Endothelial cell of umbilical vein (primary cell): ENCODE results near the gene ENPP4. TPM values are rescaled to one million over a fixed set of nuclear protein-coding genes. Genes with fewer than 3 reads are reported as not detected.

Experiments used
- BruUV-seq: library from RNA; stranded (reverse); fragments of 400-500 nt; replicated peaks from 2 replicates; lab custom pipeline; 2021; lab: Mats Ljungman, UMichigan
- CTCF ChIA-PET: fragments of 300-600, 350-600 bp; sonication (Branson Sonifier 250); formaldehyde crosslinking; loops from one replicate; lab custom pipeline; 2021; ENCODE audit warnings: antibody characterized with exemption, inconsistent platforms; lab: Charles Lee
- POLR2A ChIA-PET: fragments of 300-600, 350-600 bp; sonication (Branson Sonifier 250); formaldehyde crosslinking; loops from one replicate; lab custom pipeline; 2021; ENCODE audit warnings: antibody characterized with exemption, inconsistent platforms; lab: Charles Lee
- DNase-seq: peaks from one replicate; pipeline ENCODE4 v3.0.0-alpha.2; 2011; ENCODE audit warnings: low read depth, low spot score
- FAIRE-seq: peaks from 2 replicates; lab custom pipeline; 2011; peaks lifted over from hg19 to GRCh38; lab: Jason Lieb, UNC
- H2AFZ ChIP-seq: 2 replicates; pipeline ENCODE4 v1.6.0; 2012; ENCODE audit warnings: low read depth, low read length, control low read depth, inconsistent platforms
- H3K27ac ChIP-seq: 2 replicates; pipeline ENCODE4 v1.5.1; 2011; ENCODE audit warnings: low read depth, mild to moderate bottlenecking, control low read depth, low read length, moderate library complexity; ENCODE audit not compliant: insufficient read depth
- H3K27me3 ChIP-seq, 2 experiments: 2 replicates each; pipeline versions ENCODE4 v1.6.0 to v1.6.1; 2011; ENCODE audit warnings: low read length in 2 of 2, mixed read lengths in 1 of 2; ENCODE audit not compliant: control insufficient read depth in 2 of 2, insufficient read depth in 2 of 2
- H3K36me3 ChIP-seq, 2 experiments: 2 replicates in 1 of 2; 3 replicates in 1 of 2; pipeline ENCODE4 v1.5.1; 2011; ENCODE audit warnings: low read length in 2 of 2, mild to moderate bottlenecking in 1 of 2, moderate library complexity in 1 of 2; ENCODE audit not compliant: control insufficient read depth in 2 of 2, insufficient read depth in 2 of 2; ENCODE audit errors: extremely low read depth in 1 of 2
- H3K4me1 ChIP-seq: 3 replicates; pipeline ENCODE4 v1.5.1; 2011; ENCODE audit warnings: mild to moderate bottlenecking, low read length; ENCODE audit not compliant: control insufficient read depth, insufficient read depth; ENCODE audit errors: extremely low read depth
- H3K4me2 ChIP-seq: 2 replicates; pipeline ENCODE4 v1.6.1; 2011; ENCODE audit warnings: low read length, control low read depth, mixed read lengths; ENCODE audit not compliant: insufficient read depth
- H3K4me3 ChIP-seq, 3 experiments: fragments of 200-600 bp in 1 of 3; sonication (generic), shearing (Covaris generic) in 1 of 3; replicated peaks in 1 of 3; 2 replicates each; pipeline ENCODE4 v1.5.1; 2011 to 2016; ENCODE audit warnings: control low read depth in 3 of 3, low read length in 3 of 3, mild to moderate bottlenecking in 2 of 3, inconsistent platforms in 1 of 3, low read depth in 1 of 3, moderate library complexity in 1 of 3; ENCODE audit not compliant: insufficient read depth in 1 of 3
- H3K79me2 ChIP-seq: 2 replicates; pipeline ENCODE4 v1.6.0; 2012; ENCODE audit warnings: low read length, inconsistent platforms; ENCODE audit not compliant: control insufficient read depth, insufficient read depth
- H3K9ac ChIP-seq: replicated peaks from 2 replicates; pipeline ENCODE3; 2011; ENCODE audit warnings: low read length, control low read depth; ENCODE audit not compliant: insufficient read depth; ENCODE audit errors: extremely low read depth
- H3K9me1 ChIP-seq: replicated peaks from 3 replicates; pipeline ENCODE4 v1.6.0; 2011; ENCODE audit warnings: mild to moderate bottlenecking, low read length; ENCODE audit not compliant: control insufficient read depth, insufficient read depth; ENCODE audit errors: extremely low read depth
- H3K9me3 ChIP-seq: replicated peaks from 2 replicates; pipeline ENCODE4 v1.5.1; 2012; ENCODE audit warnings: low read length, inconsistent platforms; ENCODE audit not compliant: control insufficient read depth, insufficient read depth
- H4K20me1 ChIP-seq: replicated peaks from 2 replicates; pipeline ENCODE3; 2011; ENCODE audit warnings: mild to moderate bottlenecking, low read length; ENCODE audit not compliant: control insufficient read depth, insufficient read depth; ENCODE audit errors: extremely low read depth
- CTCF ChIP-seq, 2 donors: IDR thresholded peaks; 1 replicate in 1 of 2; 2 replicates in 1 of 2; pipeline ENCODE4 v1.5.1; 2011; ENCODE audit warnings: low read length in 2 of 2, mild to moderate bottlenecking in 2 of 2, moderate library complexity in 2 of 2, control low read depth in 1 of 2, inconsistent platforms in 1 of 2, low read depth in 1 of 2; ENCODE audit not compliant: insufficient read depth in 1 of 2; ENCODE audit errors: extremely low read depth in 1 of 2
- EZH2 ChIP-seq: IDR thresholded peaks from 2 replicates; pipeline ENCODE4 v1.6.1; 2012; ENCODE audit warnings: borderline replicate concordance, low read depth, mild to moderate bottlenecking, moderate library complexity, low read length, inconsistent platforms; ENCODE audit not compliant: severe bottlenecking
- FOS ChIP-seq: IDR thresholded peaks from 2 replicates; pipeline ENCODE4 v1.6.1; 2011; ENCODE audit warnings: mild to moderate bottlenecking, low read length, moderate library complexity, borderline replicate concordance; ENCODE audit not compliant: insufficient read depth
- GATA2 ChIP-seq: IDR thresholded peaks from 2 replicates; pipeline ENCODE4 v1.7.0; 2011; ENCODE audit warnings: low read depth, mild to moderate bottlenecking, moderate library complexity, mixed read lengths, low read length; ENCODE audit not compliant: insufficient read length, insufficient read depth
- JUN ChIP-seq: IDR thresholded peaks from 2 replicates; pipeline ENCODE4 v1.6.1; 2011; ENCODE audit warnings: borderline replicate concordance, low read depth; ENCODE audit not compliant: insufficient read length, insufficient read depth
- MAX ChIP-seq: IDR thresholded peaks from 2 replicates; pipeline ENCODE4 v1.6.1; 2011; ENCODE audit not compliant: insufficient read depth, insufficient read length
- MYC ChIP-seq: IDR thresholded peaks from one replicate; pipeline ENCODE4 v1.6.1; 2011; ENCODE audit warnings: mild to moderate bottlenecking, low read depth, low read length
- POLR2A ChIP-seq: IDR thresholded peaks from 2 replicates; pipeline ENCODE4 v1.6.1; 2012; ENCODE audit warnings: low read depth, mild to moderate bottlenecking, control low read depth, low read length
- POLR2AphosphoS5 ChIP-seq: IDR thresholded peaks from 2 replicates; pipeline ENCODE4 v1.6.1; 2012; ENCODE audit warnings: low read depth, mild to moderate bottlenecking, control low read depth, low read length, moderate library complexity; ENCODE audit not compliant: insufficient read depth
- dilution Hi-C: fragments of 300-500 bp; cut with MboI; formaldehyde crosslinking; loops from one replicate; pipeline ENCODE4 v1.15.0; 2019; ENCODE audit warnings: low sequenced_read_pairs; ENCODE audit not compliant: extremely low pct_ligation_motif_present
- intact Hi-C: fragments of 100-400 bp; cut with micrococcal nuclease; formaldehyde crosslinking; loops from one replicate; pipeline ENCODE4 v1.10.0; 2022
- polyA plus RNA-seq, 4 experiments: library from polyadenylated mRNA; depleted of rRNA in 3 of 4; stranded (reverse) in 3 of 4; unstranded in 1 of 4; fragments of >200 nt; gene quantifications; 2 replicates each; pipeline versions ENCODE4 v1.2.1 to v1.2.3, GENCODE V29; 2011 to 2012; ENCODE audit warnings: missing spikeins in 1 of 4
- total RNA-seq: library from RNA; stranded (reverse); gene quantifications from 2 replicates; pipeline ENCODE4 v1.2.3, GENCODE V29; 2021

The ENPP4 gene
- total and polyA plus RNA-seq, 2 donors (not counting 3 experiments of a cell fraction or from before 2014, with no cell fraction given) = 1.5 to 3.9 TPM

- dilution Hi-C loops = no loop called here
- TF ChIP-seq POLR2AphosphoS5 (no peak), POLR2A (no peak), GATA2 (no peak), MYC (no peak), MAX (no peak), FOS (no peak), CTCF (IDR thresholded peaks at IDR 0.05; ENCODE audit: extremely low read depth in 1 of 2, insufficient read depth in 1 of 2, low read depth in 1 of 2, low read length in 2 of 2) (no peak), JUN (no peak), EZH2 (no peak)
- Histone ChIP-seq H3K4me2 (no peak overlapping the region), H3K79me2 (no peaks in the 10 kb centered on the region), H3K36me3 (no peaks in the 10 kb centered on the region), H3K9ac (no peak overlapping the region), H3K27ac (no peak overlapping the region), H2AFZ (no peak overlapping the region), H4K20me1 (no peaks in the 10 kb centered on the region), H3K27me3 (peaks cover 2% of the 10 kb centered on the region in 2 experiments), H3K9me1 (peaks cover 3% of the 10 kb centered on the region), H3K9me3 (no peaks in the 10 kb centered on the region), H3K4me1 (peaks cover 5% of the 10 kb centered on the region), H3K4me3 (no peak overlapping the region)
- intact Hi-C loops = no loop called here
- ChIA-PET CTCF (no interaction called here), POLR2A (no interaction called here)
- no peak for DNase-seq
- BruUV-seq = no TSS peak
- FAIRE-seq = no peak
These were observed 5.4 kb downstream of the ENPP4 start for GRCh38 chr6:46135176-46135575.
